Stimulated activated CD8-positive, alpha-beta memory T cell treated with anti-CD3 and anti-CD28 coated beads, Interleukin-4, amount 100 ng/mL, for 48 hours (primary cell): ENCODE results near the gene ATL1.
"Not testable (repeated sequence)": the region's sequence is repeated elsewhere in the genome, so short reads cannot be mapped to it uniquely, and the experiment has no call there.

Experiments
- DNase-seq: peaks from one replicate; pipeline ENCODE4 v3.0.0-alpha.2; 2020

The ATL1 gene

GRCh38 chr14:50538034-50538433 is 21.9 kb upstream of the ATL1 start:
- DNase-seq = not testable (repeated sequence)

- no peak for DNase-seq
Measured at GRCh38 chr14:50539051-50539450, 20.9 kb upstream of the ATL1 start.

GRCh38 chr14:50541159-50541567 is 18.8 kb upstream of the ATL1 start:
- DNase-seq = no peak

GRCh38 chr14:50542941-50543418 is 17.0 kb upstream of the ATL1 start:
- peak; percentile 35 for DNase-seq

GRCh38 chr14:50544911-50545310 is 15.0 kb upstream of the ATL1 start:
- no peak for DNase-seq

- no peak for DNase-seq
Measured at GRCh38 chr14:50545618-50546017, 14.3 kb upstream of the ATL1 start.

- DNase-seq = no peak
Measured at GRCh38 chr14:50550294-50550693, 9.7 kb upstream of the ATL1 start.

- DNase-seq = no peak
Measured at GRCh38 chr14:50551877-50552276, 8.1 kb upstream of the ATL1 start.

GRCh38 chr14:50552796-50553195 is 7.1 kb upstream of the ATL1 start:
- DNase-seq = not testable (repeated sequence)

GRCh38 chr14:50560931-50561285 is 963 bp downstream of the ATL1 start:
- peak; percentile 75 for DNase-seq

- DNase-seq = no peak
Measured at GRCh38 chr14:50562841-50563240, 2.9 kb downstream of the ATL1 start.

- DNase-seq = no peak
Measured at GRCh38 chr14:50569714-50570274, 9.8 kb downstream of the ATL1 start.

- no peak for DNase-seq
Measured at GRCh38 chr14:50573862-50574261, 13.9 kb downstream of the ATL1 start.

GRCh38 chr14:50575769-50576168 is 15.8 kb downstream of the ATL1 start:
- DNase-seq = no peak

- DNase-seq = no peak
Measured at GRCh38 chr14:50577982-50578381, 18.0 kb downstream of the ATL1 start.

GRCh38 chr14:50578433-50578832 is 18.5 kb downstream of the ATL1 start:
- DNase-seq = no peak

- DNase-seq = no peak
Measured at GRCh38 chr14:50590464-50590863, 30.5 kb downstream of the ATL1 start.

- no peak for DNase-seq
Measured at GRCh38 chr14:50594577-50595316, 34.8 kb downstream of the ATL1 start.

- DNase-seq = no peak
Measured at GRCh38 chr14:50598765-50599164, 38.8 kb downstream of the ATL1 start.

GRCh38 chr14:50599700-50600444 is 39.9 kb downstream of the ATL1 start:
- DNase-seq = no peak

GRCh38 chr14:50600849-50601248 is 40.9 kb downstream of the ATL1 start:
- DNase-seq = no peak

GRCh38 chr14:50601394-50601793 is 41.4 kb downstream of the ATL1 start:
- no peak for DNase-seq

- DNase-seq = no peak
Measured at GRCh38 chr14:50602035-50602434, 42.1 kb downstream of the ATL1 start.

- no peak for DNase-seq
Measured at GRCh38 chr14:50603565-50603964, 43.6 kb downstream of the ATL1 start.
